Left colon (tissue), 2 donors: Measurements from ENCODE around the gene ZNF672. TPM values are rescaled to one million over a fixed set of nuclear protein-coding genes. Genes with fewer than 3 reads are reported as not detected.

Experiments
- ATAC-seq: fragments of 200-7000 bp; cut with Tn5 transposase; one replicate; pipeline ENCODE4 v1.9.1; 2020; ENCODE audit warnings: mild to moderate bottlenecking, moderate library complexity
- DNase-seq, 2 donors: peaks; one replicate each; pipeline ENCODE4 v3.0.0-alpha.2; 2020
- intact Hi-C, 2 donors: fragments of 100-400 bp; cut with DNase I in 1 of 2; cut with micrococcal nuclease in 1 of 2; formaldehyde crosslinking; loops; one replicate each; pipeline versions ENCODE4 v1.11.2 to v1.14.0; 2022; cut with DNase I, micrococcal nuclease
- total RNA-seq, 2 donors: library from RNA; stranded (reverse); fragmentation: NEBNext Ultra II Directional; extraction: Animal tissue kit (Norgen Biotek cat#: 25700); gene quantifications; one replicate each; pipeline ENCODE4 v1.2.1, GENCODE V29; 2021
- donor health status: DM: no; HTN: no; CAD: no.
- donor health status: DM: yes; HTN: yes; CAD: no.

ZNF672 gene
- total RNA-seq, 2 donors from 2014 or later = 32.9 to 36.2 TPM

- ATAC-seq (peak; percentile 44), DNase-seq (no peak)
These were observed 26.2 kb upstream of the ZNF672 start for GRCh38 chr1:248811514-248812490.

GRCh38 chr1:248812736-248813425, 25.1 kb upstream of the ZNF672 start:
- intact Hi-C loops = no loop called here
- ATAC-seq (no peak), DNase-seq (no peak)

More at GRCh38 chr1:248811514-248812490, 26.2 kb upstream of the ZNF672 start:
- intact Hi-C loops = no loop called here

- intact Hi-C loops = no loop called here
- DNase-seq = no peak
- ATAC-seq = no peak
These were observed 24.5 kb upstream of the ZNF672 start for GRCh38 chr1:248813546-248813945.

- ATAC-seq = no peak
- intact Hi-C loops = no loop called here
- no peak for DNase-seq
These were observed 23.7 kb upstream of the ZNF672 start for GRCh38 chr1:248814351-248814750.

GRCh38 chr1:248815407-248816034, 22.5 kb upstream of the ZNF672 start:
- ATAC-seq = no peak
- DNase-seq = no peak
- intact Hi-C loops = no loop called here

GRCh38 chr1:248816042-248816851, 21.8 kb upstream of the ZNF672 start:
- ATAC-seq (no peak), DNase-seq (no peak)
- intact Hi-C loops = no loop called here

- DNase-seq (no peak), ATAC-seq (no peak)
- intact Hi-C loops = no loop called here
These were observed 21.0 kb upstream of the ZNF672 start for GRCh38 chr1:248817065-248817464.

GRCh38 chr1:248818505-248819374, 19.3 kb upstream of the ZNF672 start:
- DNase-seq (no peak), ATAC-seq (no peak)
- intact Hi-C loops = no loop called here

- DNase-seq (no peak), ATAC-seq (no peak)
- intact Hi-C loops = no loop called here
These were observed 17.9 kb upstream of the ZNF672 start for GRCh38 chr1:248820041-248820585.

- ATAC-seq (no peak), DNase-seq (no peak)
- intact Hi-C loops = no loop called here
These were observed 16.9 kb upstream of the ZNF672 start for GRCh38 chr1:248821101-248821500.

- no peak for DNase-seq
- intact Hi-C loops = no loop called here
- ATAC-seq = no peak
These were observed 16.4 kb upstream of the ZNF672 start for GRCh38 chr1:248821641-248822040.

GRCh38 chr1:248822148-248823032, 15.6 kb upstream of the ZNF672 start:
- ATAC-seq = no peak
- intact Hi-C loops = no loop called here
- no peak for DNase-seq

- intact Hi-C loops = no loop called here
- ATAC-seq = no peak
These were observed 14.5 kb upstream of the ZNF672 start for GRCh38 chr1:248823517-248824001.

GRCh38 chr1:248824301-248824700, 13.7 kb upstream of the ZNF672 start:
- ATAC-seq (no peak), DNase-seq (no peak)
- intact Hi-C loops = no loop called here

More at GRCh38 chr1:248823517-248824001, 14.5 kb upstream of the ZNF672 start:
- DNase-seq = no peak

- intact Hi-C loops = no loop called here
These were observed 13.3 kb upstream of the ZNF672 start for GRCh38 chr1:248824701-248825100.

GRCh38 chr1:248825136-248825535, 12.9 kb upstream of the ZNF672 start:
- ATAC-seq = no peak
- peak in 1 of 2 donors; percentile 34 for DNase-seq
- intact Hi-C loops = no loop called here

More at GRCh38 chr1:248824701-248825100, 13.3 kb upstream of the ZNF672 start:
- DNase-seq (no peak), ATAC-seq (no peak)
